ENCODE measurements around the gene WRAP53.

The WRAP53 gene

GRCh38 chr17:7711051-7711755 lies 22.9 kb downstream of the WRAP53 start:
- ChIA-PET POLR2A (no interaction called here), CTCF (interaction anchor here (0.9 to 2.3 kb wide), 5 partner anchors 23 to 349 kb away, joined by 3 to 7 read pairs (median 3); partner anchors contain the start of gene WRAP53)
- H3K4me3 ChIP-seq (ENCODE audit: low read depth, low read length) = no peak overlapping the region
- DNase-seq (ENCODE audit: low read depth, low spot score) = no peak
- no peak for TF ChIP-seq CTCF (IDR thresholded peaks at IDR 0.05; ENCODE audit: insufficient read depth, low read length, missing control alignments)

- DNase-seq (ENCODE audit: low read depth, low spot score) = no peak
- no peak overlapping the region for H3K4me3 ChIP-seq (ENCODE audit: low read depth, low read length)
- CTCF ChIA-PET = interaction anchor here (4.8 kb wide), 1 partner anchor 24 kb away, joined by 28 read pairs; the partner anchor contains the start of genes TP53 and WRAP53
- TF ChIP-seq CTCF (IDR thresholded peaks at IDR 0.05; ENCODE audit: insufficient read depth, low read length, missing control alignments) = no peak
- POLR2A ChIA-PET = no interaction called here
Measured at GRCh38 chr17:7712111-7712771, 24.0 kb downstream of the WRAP53 start.

GRCh38 chr17:7713782-7714181 lies 25.5 kb downstream of the WRAP53 start:
- ChIA-PET CTCF (interaction anchor here (1.4 to 4.8 kb wide), 3 partner anchors 26 to 124 kb away, joined by 3 to 28 read pairs (median 3); partner anchors contain the start of genes SOX15, TP53 and WRAP53), POLR2A (interaction anchor here (0.6 to 1.6 kb wide), 2 partner anchors 9 to 140 kb away, joined by 5 to 6 read pairs; partner anchors contain the start of gene EFNB3)
- TF ChIP-seq CTCF (IDR thresholded peaks at IDR 0.05; ENCODE audit: insufficient read depth, low read length, missing control alignments) = no peak
- no peak overlapping the region for H3K4me3 ChIP-seq (ENCODE audit: low read depth, low read length)
- no peak for DNase-seq (ENCODE audit: low read depth, low spot score)

- POLR2A ChIA-PET = interaction anchor here (0.6 to 1.6 kb wide), 2 partner anchors 11 to 590 kb away, joined by 3 to 6 read pairs; partner anchors contain the start of gene EFNB3
- TF ChIP-seq CTCF (IDR thresholded peaks at IDR 0.05; ENCODE audit: insufficient read depth, low read length, missing control alignments) = no peak
- CTCF ChIA-PET = interaction anchor here (0.6 to 4.8 kb wide), 5 partner anchors 9 to 125 kb away, joined by 3 to 35 read pairs (median 16); partner anchors contain the start of genes EFNB3, SOX15, TP53 and WRAP53
- no peak for DNase-seq (ENCODE audit: low read depth, low spot score)
- H3K4me3 ChIP-seq (ENCODE audit: low read depth, low read length) = no peak overlapping the region
Measured at GRCh38 chr17:7714721-7715594, 26.7 kb downstream of the WRAP53 start.

GRCh38 chr17:7715936-7716886 lies 27.9 kb downstream of the WRAP53 start:
- TF ChIP-seq CTCF (IDR thresholded peaks at IDR 0.05; ENCODE audit: insufficient read depth, low read length, missing control alignments) = no peak
- peak overlapping the region; percentile 71 for H3K4me3 ChIP-seq (ENCODE audit: low read depth, low read length)
- POLR2A ChIA-PET = interaction anchor here (0.6 to 1.0 kb wide), 2 partner anchors 27 to 137 kb away, joined by 4 read pairs; no protein-coding TSS in a partner anchor
- DNase-seq (ENCODE audit: low read depth, low spot score) = no peak
- CTCF ChIA-PET = interaction anchor here (0.6 to 4.8 kb wide), 10 partner anchors 10 to 201 kb away, joined by 3 to 35 read pairs (median 6); partner anchors contain the start of genes EFNB3, TP53 and WRAP53

All from AG04449 (cell line).